ENCODE measurements around the gene GALR2. TPM values are rescaled to one million over a fixed set of nuclear protein-coding genes. Genes with fewer than 3 reads are reported as not detected.

The GALR2 gene
- 0.22 TPM in 1 of 2 replicates, not detected in the other for total RNA-seq

GRCh38 chr17:76074390-76075363, at the start of gene GALR2:
GALR2 (plus strand) TSS chr17:76074781; CDS start chr17:76074884, 103 bp downstream.

GRCh38 chr17:76027159-76027839, 47.3 kb upstream of the GALR2 start, which contains the start of gene EVPL:
EVPL (minus strand) TSS chr17:76027306; CDS start chr17:76027198, 108 bp downstream.

GRCh38 chr17:76072148-76072858, 2.3 kb upstream of the GALR2 start, which contains the start of gene SRP68:
SRP68 (minus strand) TSS chr17:76072517; CDS start chr17:76072491, 26 bp downstream.

GRCh38 chr17:76078860-76079534, 4.4 kb downstream of the GALR2 start, which contains the start of gene ZACN:
ZACN (plus strand) TSS chr17:76079182; CDS start chr17:76079265, 83 bp downstream.

GRCh38 chr17:76103274-76104139, 28.9 kb downstream of the GALR2 start, which contains the start of gene EXOC7:
EXOC7 (minus strand) TSS chr17:76103787; CDS start chr17:76103692, 95 bp downstream.

Small RNA genes within 50 kb of the gene (small RNA-seq; reads per million reads assigned to genes)
- gene MIR6868, result 0.23 reads per million

Other genes starting within 250 kb of the GALR2 start
- gene UNC13D, start 230.4 kb upstream of the GALR2 start, total RNA-seq, result 204 and 275 TPM in 2 replicates
- 28.1 and 30.2 TPM in 2 replicates for gene WBP2, start 219.4 kb upstream of the GALR2 start, total RNA-seq
- gene TRIM47, start 196.2 kb upstream of the GALR2 start, total RNA-seq, result 16.7 and 25.9 TPM in 2 replicates
- gene TRIM65, start 177.8 kb upstream of the GALR2 start, total RNA-seq, result 19.4 and 21.2 TPM in 2 replicates
- 40.0 and 41.0 TPM in 2 replicates for gene MRPL38, start 169.9 kb upstream of the GALR2 start, total RNA-seq
- gene FBF1, start 133.7 kb upstream of the GALR2 start, total RNA-seq, result 7.3 and 28.7 TPM in 2 replicates
- 147 TPM in 2 replicates for gene ACOX1, start 95.6 kb upstream of the GALR2 start, total RNA-seq
- gene TEN1, start 95.5 kb upstream of the GALR2 start, total RNA-seq, result 48.4 and 78.5 TPM in 2 replicates
- gene CDK3, start 73.9 kb upstream of the GALR2 start, total RNA-seq, result 4.7 and 4.8 TPM in 2 replicates
- 9.4 and 33.3 TPM in 2 replicates for gene EVPL, start 47.5 kb upstream of the GALR2 start, total RNA-seq
- gene SRP68, start 2.3 kb upstream of the GALR2 start, total RNA-seq, result 31.8 and 32.3 TPM in 2 replicates
- under 0.01 TPM in 1 of 2 replicates, not detected in the other for gene ZACN, start 4.4 kb downstream of the GALR2 start, total RNA-seq
- 99.7 and 118 TPM in 2 replicates for gene EXOC7, start 29.0 kb downstream of the GALR2 start, total RNA-seq
- gene FOXJ1, start 66.5 kb downstream of the GALR2 start, total RNA-seq, result 0.22 TPM in 1 of 2 replicates, not detected in the other
- gene RNF157, start 165.7 kb downstream of the GALR2 start, total RNA-seq, result 0.22 and 0.79 TPM in 2 replicates
- gene UBALD2, start 190.6 kb downstream of the GALR2 start, total RNA-seq, result 2.7 and 4.9 TPM in 2 replicates
- gene QRICH2, start 233.5 kb downstream of the GALR2 start, total RNA-seq, result 3.8 and 12.2 TPM in 2 replicates